ENCODE data around the gene GIGYF2.

Gene GIGYF2

GRCh38 chr2:232871418-232871834, 174.3 kb downstream of the GIGYF2 start:
- H3K27ac ChIP-seq (ENCODE audit: low read length), result no peak overlapping the region
- DNase-seq, result no peak

DNA sequence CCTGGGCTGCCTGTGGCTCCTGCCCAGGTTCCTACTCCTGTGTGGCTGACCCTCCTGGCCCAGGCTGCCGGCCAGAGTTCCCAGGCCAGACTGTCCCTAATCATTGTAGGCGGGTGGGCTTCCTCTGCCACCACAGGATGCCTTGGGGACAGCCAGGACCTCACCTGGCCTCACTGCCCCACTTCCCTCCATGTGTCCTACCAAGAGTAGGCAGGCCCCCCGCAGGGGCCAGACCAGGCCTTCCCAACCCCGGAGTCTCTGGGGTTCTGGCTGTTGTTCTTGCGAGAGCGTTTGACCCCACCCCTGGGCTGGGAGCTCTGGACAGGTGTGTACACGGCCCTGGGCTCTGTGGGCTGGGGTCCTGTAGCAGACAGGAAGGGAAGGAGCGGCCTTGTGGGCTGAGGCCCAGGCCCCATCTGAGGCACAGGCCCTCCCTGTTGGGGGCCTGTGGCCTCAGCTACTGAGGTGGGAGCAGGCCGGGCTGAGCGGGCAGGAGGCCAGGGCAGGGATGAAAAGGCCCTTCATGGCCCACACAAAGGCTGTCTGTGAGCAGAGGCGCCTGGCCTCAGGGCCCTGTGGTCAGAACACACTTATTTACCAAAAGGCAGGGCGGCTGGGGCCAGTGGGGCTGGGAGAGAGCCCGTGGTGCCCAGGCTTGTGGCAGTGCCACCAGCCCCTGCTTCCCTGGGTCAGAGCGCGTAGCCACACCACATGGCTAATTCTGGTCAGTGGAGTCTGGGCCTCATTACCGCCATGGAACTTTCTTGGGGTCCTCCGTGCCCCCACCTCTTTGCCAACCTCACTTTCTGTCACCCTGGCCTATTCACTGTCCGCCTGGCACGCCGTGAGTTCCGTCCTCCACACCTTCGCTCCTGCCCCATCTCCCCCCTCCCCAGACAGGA, 175.0 kb downstream of the GIGYF2 start:
- Histone ChIP-seq H2AFZ (ENCODE audit: low read length) (no peak overlapping the region), H3K4me2 (ENCODE audit: low read depth, low read length) (no peak overlapping the region), H3K4me1 (ENCODE audit: low read length) (no peaks in the 10 kb centered on the region), H3K27me3 (replicated peaks; ENCODE audit: insufficient read depth, low read length) (no peaks in the 10 kb centered on the region), H4K20me1 (ENCODE audit: insufficient read depth, low read length) (no peaks in the 10 kb centered on the region), H3F3A (ENCODE audit: insufficient read depth, low read length) (no peaks in the 10 kb centered on the region), H3K4me3 (ENCODE audit: low read length) (no peak overlapping the region), H3K9me3 (replicated peaks; ENCODE audit: insufficient read depth, low read length) (no peaks in the 10 kb centered on the region), H3K9ac (ENCODE audit: low read length) (no peak overlapping the region), H3K36me3 (replicated peaks; ENCODE audit: insufficient read depth, low read length) (no peaks in the 10 kb centered on the region), H3K79me2 (ENCODE audit: low read length) (no peaks in the 10 kb centered on the region), H3K9me2 (replicated peaks; ENCODE audit: insufficient read depth, low read length) (no peaks in the 10 kb centered on the region), H3K27ac (ENCODE audit: low read length) (no peak overlapping the region)
- TF ChIP-seq CTCF (IDR thresholded peaks at IDR 0.05; ENCODE audit: low read length) (no peak), EZH2 (optimal IDR thresholded peaks at IDR 0.05; ENCODE audit: low read depth, low read length) (no peak), EZH2phosphoT487 (IDR thresholded peaks at IDR 0.05; ENCODE audit: low read length) (no peak)
- DNase-seq, result no peak

More at GRCh38 chr2:232871418-232871834, 174.3 kb downstream of the GIGYF2 start:
- Histone ChIP-seq H3K4me2 (ENCODE audit: low read depth, low read length) (no peak overlapping the region), H3K9me3 (replicated peaks; ENCODE audit: insufficient read depth, low read length) (no peaks in the 10 kb centered on the region), H3K36me3 (replicated peaks; ENCODE audit: insufficient read depth, low read length) (no peaks in the 10 kb centered on the region), H3F3A (ENCODE audit: insufficient read depth, low read length) (no peaks in the 10 kb centered on the region), H4K20me1 (ENCODE audit: insufficient read depth, low read length) (no peaks in the 10 kb centered on the region), H3K9ac (ENCODE audit: low read length) (no peak overlapping the region), H2AFZ (ENCODE audit: low read length) (no peak overlapping the region), H3K79me2 (ENCODE audit: low read length) (no peaks in the 10 kb centered on the region), H3K4me3 (ENCODE audit: low read length) (no peak overlapping the region), H3K9me2 (replicated peaks; ENCODE audit: insufficient read depth, low read length) (no peaks in the 10 kb centered on the region), H3K4me1 (ENCODE audit: low read length) (no peaks in the 10 kb centered on the region), H3K27me3 (replicated peaks; ENCODE audit: insufficient read depth, low read length) (no peaks in the 10 kb centered on the region)
- TF ChIP-seq EZH2phosphoT487 (IDR thresholded peaks at IDR 0.05; ENCODE audit: low read length), result no peak
- TF ChIP-seq EZH2 (optimal IDR thresholded peaks at IDR 0.05; ENCODE audit: low read depth, low read length), result no peak
- no peak for TF ChIP-seq CTCF (IDR thresholded peaks at IDR 0.05; ENCODE audit: low read length)

DNA sequence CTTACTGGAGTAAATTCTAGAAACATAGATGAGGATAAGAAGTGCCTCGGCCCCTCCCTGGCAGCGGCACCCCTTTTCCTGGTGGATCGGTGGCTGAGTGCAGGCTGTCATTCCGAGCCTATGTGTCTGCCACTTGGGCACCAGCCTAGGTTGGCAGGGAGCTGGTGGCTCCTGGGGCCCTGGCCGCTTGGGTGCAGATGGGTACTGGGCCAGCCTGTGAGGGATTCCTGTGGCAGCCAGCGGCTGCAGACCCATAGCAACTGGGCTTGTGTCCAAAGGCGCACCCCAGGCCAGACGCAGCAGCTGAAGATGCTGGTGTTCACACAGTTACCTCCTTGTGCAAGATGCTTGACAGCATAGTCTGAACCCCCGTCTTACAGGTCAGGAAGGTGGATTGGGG, 175.7 kb downstream of the GIGYF2 start:
- Histone ChIP-seq H3K4me1 (ENCODE audit: low read length) (no peaks in the 10 kb centered on the region), H3K4me3 (ENCODE audit: low read length) (no peak overlapping the region), H3K9ac (ENCODE audit: low read length) (no peak overlapping the region), H3K9me3 (replicated peaks; ENCODE audit: insufficient read depth, low read length) (no peaks in the 10 kb centered on the region), H3K27me3 (replicated peaks; ENCODE audit: insufficient read depth, low read length) (no peaks in the 10 kb centered on the region), H2AFZ (ENCODE audit: low read length) (no peak overlapping the region), H3F3A (ENCODE audit: insufficient read depth, low read length) (no peaks in the 10 kb centered on the region), H4K20me1 (ENCODE audit: insufficient read depth, low read length) (no peaks in the 10 kb centered on the region), H3K4me2 (ENCODE audit: low read depth, low read length) (no peak overlapping the region), H3K27ac (ENCODE audit: low read length) (no peak overlapping the region), H3K9me2 (replicated peaks; ENCODE audit: insufficient read depth, low read length) (no peaks in the 10 kb centered on the region), H3K79me2 (ENCODE audit: low read length) (no peaks in the 10 kb centered on the region), H3K36me3 (replicated peaks; ENCODE audit: insufficient read depth, low read length) (no peaks in the 10 kb centered on the region)
- no peak for DNase-seq
- TF ChIP-seq CTCF (IDR thresholded peaks at IDR 0.05; ENCODE audit: low read length) (no peak), EZH2 (optimal IDR thresholded peaks at IDR 0.05; ENCODE audit: low read depth, low read length) (no peak), EZH2phosphoT487 (IDR thresholded peaks at IDR 0.05; ENCODE audit: low read length) (no peak)
